ENCODE data around the gene SORBS2. TPM values are rescaled to one million over a fixed set of nuclear protein-coding genes. Genes with fewer than 3 reads are reported as not detected.

The SORBS2 gene
- total and polyA plus RNA-seq, 2 donors (not counting 3 experiments of a cell fraction or from before 2014, with no cell fraction given): 69.8 to 82.5 TPM

GRCh38 chr4:185598846-185599552 is 213.0 kb downstream of the SORBS2 start:
- H2AFZ ChIP-seq (ENCODE audit: low read depth, low read length): no peak overlapping the region
- H3K9me3 ChIP-seq (replicated peaks; ENCODE audit: control insufficient read depth, insufficient read depth, low read length): no peaks in the 10 kb centered on the region
- FAIRE-seq (no peak), DNase-seq (ENCODE audit: low read depth, low spot score) (no peak)
- H3K4me2 ChIP-seq (ENCODE audit: insufficient read depth, low read length): no peak overlapping the region
- H3K27me3 ChIP-seq (ENCODE audit: control insufficient read depth in 2 of 2, insufficient read depth in 2 of 2, low read length in 2 of 2): no peaks in the 10 kb centered on the region
- no peak overlapping the region for H3K27ac ChIP-seq (ENCODE audit: insufficient read depth, low read depth, low read length)
- no TSS peak for BruUV-seq (replicated peaks)
- no peaks in the 10 kb centered on the region for H3K9me1 ChIP-seq (replicated peaks; ENCODE audit: control insufficient read depth, extremely low read depth, insufficient read depth, low read length)
- POLR2A ChIA-PET: interaction anchor here (1.3 kb wide), 1 partner anchor 64 kb away, joined by 4 read pairs; the partner anchor contains the start of gene PDLIM3
- H4K20me1 ChIP-seq (replicated peaks; ENCODE audit: control insufficient read depth, extremely low read depth, insufficient read depth, low read length): no peaks in the 10 kb centered on the region
- no peak for TF ChIP-seq POLR2A (IDR thresholded peaks at IDR 0.05; ENCODE audit: low read depth, low read length)
- TF ChIP-seq CTCF (IDR thresholded peaks at IDR 0.05; ENCODE audit: extremely low read depth in 1 of 2, insufficient read depth in 1 of 2, low read depth in 1 of 2, low read length in 2 of 2): no peak
- TF ChIP-seq FOS (IDR thresholded peaks at IDR 0.05; ENCODE audit: borderline replicate concordance, insufficient read depth, low read length): no peak
- no peak for TF ChIP-seq EZH2 (IDR thresholded peaks at IDR 0.05; ENCODE audit: borderline replicate concordance, low read depth, low read length, severe bottlenecking)
- no peak for TF ChIP-seq MYC (IDR thresholded peaks at IDR 0.05; ENCODE audit: low read depth, low read length)
- TF ChIP-seq POLR2AphosphoS5 (IDR thresholded peaks at IDR 0.05; ENCODE audit: insufficient read depth, low read depth, low read length): no peak
- TF ChIP-seq GATA2 (IDR thresholded peaks at IDR 0.05; ENCODE audit: insufficient read depth, insufficient read length, low read depth, low read length): no peak
- TF ChIP-seq MAX (IDR thresholded peaks at IDR 0.05; ENCODE audit: insufficient read depth, insufficient read length): no peak
- no peak for TF ChIP-seq JUN (IDR thresholded peaks at IDR 0.05; ENCODE audit: borderline replicate concordance, insufficient read depth, insufficient read length, low read depth)
- CTCF ChIA-PET: interaction anchor here (0.6 to 5.0 kb wide), 26 partner anchors 10 to 539 kb away, joined by 3 to 107 read pairs (median 6); partner anchors contain the start of genes ANKRD37, CCDC110, LRP2BP and PDLIM3
- H3K79me2 ChIP-seq (ENCODE audit: control insufficient read depth, insufficient read depth, low read length): no peaks in the 10 kb centered on the region
- no peak overlapping the region for H3K9ac ChIP-seq (replicated peaks; ENCODE audit: extremely low read depth, insufficient read depth, low read length)
- dilution Hi-C loops (cut with MboI; ENCODE audit: extremely low pct_ligation_motif_present, low sequenced_read_pairs) (no loop called here), intact Hi-C loops (cut with micrococcal nuclease) (loop anchor here (5.0 to 10.0 kb wide), 4 partner anchors 187 to 554 kb away; partner anchors contain the start of gene CFAP97)
- no peaks in the 10 kb centered on the region for H3K36me3 ChIP-seq (ENCODE audit: control insufficient read depth in 2 of 2, extremely low read depth in 1 of 2, insufficient read depth in 2 of 2, low read length in 2 of 2)
- no peaks in the 10 kb centered on the region for H3K4me1 ChIP-seq (ENCODE audit: control insufficient read depth, extremely low read depth, insufficient read depth, low read length)
- H3K4me3 ChIP-seq (replicated peaks in 1 of 3; ENCODE audit: insufficient read depth in 1 of 3, low read depth in 1 of 3, low read length in 3 of 3): no peak overlapping the region

Measured in endothelial cell of umbilical vein (primary cell).